ENCODE measurements around the gene DMWD.
A peak's percentile ranks its signal among the peaks of the same experiment; 100 is the strongest.

DMWD gene

DNA sequence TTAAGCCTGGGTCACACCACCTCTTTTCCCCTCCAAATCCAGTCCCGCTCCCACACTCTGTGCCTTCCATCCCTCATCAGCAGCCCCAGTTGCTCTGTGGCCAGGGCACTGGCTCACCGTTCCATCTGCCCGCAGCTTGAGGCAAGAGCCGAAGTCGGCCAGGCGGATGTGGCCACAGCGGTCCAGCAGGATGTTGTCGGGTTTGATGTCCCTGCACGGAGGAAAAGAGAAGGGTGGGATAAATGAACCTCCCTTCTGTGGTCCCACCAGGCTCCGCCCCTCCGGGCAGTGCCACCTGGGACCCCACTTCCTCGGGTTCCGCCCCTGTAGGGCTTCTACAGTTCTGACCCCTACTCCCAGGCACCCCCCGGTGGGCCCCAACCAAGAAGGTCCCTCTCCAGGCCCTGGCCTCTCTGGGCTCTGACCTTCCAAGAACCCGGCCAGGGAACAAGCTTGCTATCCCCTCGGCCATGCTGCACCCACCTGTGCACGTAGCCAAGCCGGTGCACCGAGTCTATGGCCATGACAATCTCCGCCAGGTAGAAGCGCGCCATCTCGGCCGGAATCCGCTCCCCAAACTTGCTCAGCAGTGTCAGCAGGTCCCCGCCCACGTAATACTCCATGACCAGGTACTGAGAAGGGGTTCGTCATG lies 14.5 kb downstream of the DMWD start:
- peaks cover 25 to 34% of the 10 kb centered on the region in 2 donors for H3K4me1 Mint-ChIP-seq
- no peak for ATAC-seq (replicated peaks)
- H3K27me3 Mint-ChIP-seq, result peaks cover 7 to 30% of the 10 kb centered on the region in 2 donors
- no peak overlapping the region for H3K27ac Mint-ChIP-seq
- peak overlapping the region in 1 of 2 donors; percentile 29 for H3K4me3 Mint-ChIP-seq
- no peak for DNase-seq
- H3K9me3 Mint-ChIP-seq, result no peaks in the 10 kb centered on the region
- H3K36me3 Mint-ChIP-seq, result peaks cover 20 to 34% of the 10 kb centered on the region in 2 donors

DNA sequence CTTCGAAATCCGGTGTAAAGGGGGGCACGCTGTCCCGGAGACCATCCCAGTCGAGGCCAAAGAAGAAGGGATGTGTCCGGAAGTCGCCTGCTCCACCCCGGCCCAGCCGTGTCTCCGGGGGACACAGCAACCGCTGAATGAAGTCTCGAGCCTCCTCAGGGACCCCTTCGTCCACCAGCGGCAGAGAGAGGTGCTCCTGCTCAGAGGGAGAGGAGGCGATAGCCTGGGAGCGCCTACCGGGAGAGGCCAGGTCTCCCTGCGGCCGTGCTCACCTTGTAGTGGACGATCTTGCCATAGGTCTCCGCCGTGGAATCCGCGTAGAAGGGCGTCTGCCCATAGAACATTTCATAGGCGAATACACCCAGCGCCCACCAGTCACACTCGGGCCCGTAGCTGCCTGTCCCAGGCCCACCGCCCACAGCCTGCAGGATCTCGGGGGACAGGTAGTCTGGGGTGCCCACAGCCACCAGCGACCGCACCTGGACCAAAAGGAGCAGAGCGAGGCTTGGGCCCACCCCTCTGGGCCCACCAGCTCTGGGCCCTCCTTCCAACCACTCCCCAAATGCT lies 15.2 kb downstream of the DMWD start:
- DNase-seq (no peak), ATAC-seq (replicated peaks) (no peak)
- Mint-ChIP-seq H3K4me3 (no peak overlapping the region), H3K36me3 (peaks cover 20 to 35% of the 10 kb centered on the region in 2 donors), H3K9me3 (no peaks in the 10 kb centered on the region), H3K27ac (no peak overlapping the region), H3K4me1 (peaks cover 27 to 40% of the 10 kb centered on the region in 2 donors), H3K27me3 (peaks cover 7 to 30% of the 10 kb centered on the region in 2 donors)

DNA sequence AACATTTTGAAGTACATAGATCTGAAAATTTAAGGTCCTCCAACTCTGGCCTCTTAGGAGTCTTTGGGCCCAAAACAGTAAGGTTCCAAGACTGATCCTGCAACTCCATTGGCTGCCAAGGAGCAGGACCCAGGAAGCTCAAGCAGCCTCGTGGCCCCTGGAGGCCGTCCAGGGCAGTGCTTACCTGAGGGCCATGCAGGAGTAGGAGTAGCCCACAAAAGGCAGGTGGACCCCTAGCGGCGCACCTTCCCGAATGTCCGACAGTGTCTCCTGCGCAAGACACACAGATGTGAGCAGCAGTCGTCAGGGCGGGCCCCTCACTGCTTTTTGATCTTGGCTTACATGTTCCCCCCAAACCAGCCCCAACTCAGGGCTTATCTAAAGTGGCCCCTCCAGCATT lies 17.9 kb downstream of the DMWD start:
- no peak overlapping the region for H3K4me3 Mint-ChIP-seq
- ATAC-seq (replicated peaks), result no peak
- no peak for DNase-seq
- H3K9me3 Mint-ChIP-seq, result no peaks in the 10 kb centered on the region
- peaks cover 27 to 47% of the 10 kb centered on the region in 2 donors for H3K4me1 Mint-ChIP-seq
- H3K27ac Mint-ChIP-seq, result no peak overlapping the region
- H3K36me3 Mint-ChIP-seq, result peaks cover 28 to 39% of the 10 kb centered on the region in 2 donors
- peaks cover 7 to 14% of the 10 kb centered on the region in 2 donors for H3K27me3 Mint-ChIP-seq

DNA sequence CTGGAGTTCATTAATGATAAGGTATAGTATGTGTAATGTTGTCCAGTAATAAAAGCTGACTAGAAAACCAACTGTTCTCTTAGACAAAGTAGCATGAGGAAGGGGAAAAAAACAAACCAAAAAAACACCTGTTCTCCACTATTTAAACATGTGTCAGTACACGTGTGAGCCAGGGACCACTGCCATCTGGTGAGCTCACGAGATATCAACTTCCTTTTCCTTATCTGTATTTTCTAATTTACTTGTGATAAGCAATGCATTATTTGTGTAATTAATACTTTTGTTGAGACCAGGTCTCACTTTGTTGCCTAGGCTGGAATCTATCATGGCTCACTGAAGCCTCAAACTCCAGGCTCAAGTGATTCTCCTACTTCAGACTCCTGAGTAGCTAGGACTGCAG lies 19.3 kb downstream of the DMWD start:
- H3K4me3 Mint-ChIP-seq, result no peak overlapping the region
- H3K27ac Mint-ChIP-seq, result no peak overlapping the region
- no peak for ATAC-seq (replicated peaks)
- no peaks in the 10 kb centered on the region for H3K9me3 Mint-ChIP-seq
- H3K27me3 Mint-ChIP-seq, result peaks cover 0 to under 1% of the 10 kb centered on the region in 2 donors
- no peak for DNase-seq
- H3K4me1 Mint-ChIP-seq, result peaks cover 20 to 44% of the 10 kb centered on the region in 2 donors
- peaks cover 26 to 29% of the 10 kb centered on the region in 2 donors for H3K36me3 Mint-ChIP-seq

DNA sequence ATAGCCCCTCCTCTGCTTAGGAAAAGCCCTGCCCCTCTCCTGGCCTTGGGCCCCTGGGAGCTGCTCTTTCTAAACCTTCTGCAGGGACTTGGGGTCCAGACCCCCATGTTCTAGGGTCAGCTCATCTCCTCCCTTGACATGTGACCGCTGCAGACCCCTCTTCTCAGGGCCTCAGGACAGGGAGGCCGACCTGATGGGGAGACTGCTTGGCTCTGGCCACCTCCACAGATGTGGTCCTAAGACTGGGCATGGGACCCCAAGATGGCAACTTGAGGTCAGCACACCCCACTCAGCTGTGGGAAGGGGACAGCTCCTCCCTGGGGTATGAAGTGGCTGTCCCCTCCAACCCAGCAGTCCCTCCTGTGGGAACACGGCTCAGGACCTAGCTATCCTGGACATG lies 19.7 kb downstream of the DMWD start:
- no peak overlapping the region for H3K4me3 Mint-ChIP-seq
- no peak for DNase-seq
- peaks cover 24 to 25% of the 10 kb centered on the region in 2 donors for H3K36me3 Mint-ChIP-seq
- ATAC-seq (replicated peaks), result no peak
- H3K9me3 Mint-ChIP-seq, result no peaks in the 10 kb centered on the region
- H3K27me3 Mint-ChIP-seq, result no peaks in the 10 kb centered on the region
- no peak overlapping the region for H3K27ac Mint-ChIP-seq
- peaks cover 19 to 44% of the 10 kb centered on the region in 2 donors for H3K4me1 Mint-ChIP-seq

DNA sequence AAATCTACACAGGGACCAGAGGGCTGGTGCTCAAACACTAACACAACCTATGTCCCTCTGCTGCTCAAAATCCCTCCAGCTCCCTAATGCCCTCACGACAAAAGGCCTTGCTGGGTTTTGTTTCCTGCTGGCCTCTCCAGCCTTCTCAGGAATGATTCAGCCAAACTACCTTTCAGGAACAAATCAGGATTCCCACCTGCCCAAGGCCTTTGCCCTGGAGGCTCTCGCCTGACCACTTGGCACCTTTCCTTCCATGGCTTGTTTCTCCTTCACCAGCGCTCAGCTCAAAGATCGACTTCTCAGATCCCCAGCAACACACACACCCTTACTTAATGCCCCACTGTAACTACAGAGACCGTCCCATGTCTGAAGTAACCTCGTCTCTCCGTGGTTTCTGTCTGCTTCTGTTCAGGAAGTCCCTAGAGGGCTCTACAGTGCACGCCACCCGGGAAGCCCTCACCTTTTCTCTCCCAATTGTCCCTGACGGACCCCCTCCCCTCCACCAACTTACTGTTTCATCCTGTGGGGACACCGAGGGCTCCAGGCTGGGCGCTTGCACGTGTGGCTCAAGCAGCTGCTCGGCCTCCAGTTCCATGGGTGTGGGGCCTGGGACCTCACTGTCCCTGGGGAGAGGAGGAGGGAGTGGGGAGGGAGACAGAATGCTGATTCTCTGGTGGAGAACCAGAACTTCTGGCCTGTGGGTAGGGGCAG lies 20.4 kb downstream of the DMWD start:
- ATAC-seq (replicated peaks) (no peak), DNase-seq (no peak)
- H3K27ac Mint-ChIP-seq, result no peak overlapping the region
- peaks cover 20% of the 10 kb centered on the region in 2 donors for H3K36me3 Mint-ChIP-seq
- H3K4me1 Mint-ChIP-seq, result peaks cover 21 to 50% of the 10 kb centered on the region in 2 donors
- H3K27me3 Mint-ChIP-seq, result peaks cover 3 to 5% of the 10 kb centered on the region in 2 donors
- no peak overlapping the region for H3K4me3 Mint-ChIP-seq
- no peaks in the 10 kb centered on the region for H3K9me3 Mint-ChIP-seq

DNA sequence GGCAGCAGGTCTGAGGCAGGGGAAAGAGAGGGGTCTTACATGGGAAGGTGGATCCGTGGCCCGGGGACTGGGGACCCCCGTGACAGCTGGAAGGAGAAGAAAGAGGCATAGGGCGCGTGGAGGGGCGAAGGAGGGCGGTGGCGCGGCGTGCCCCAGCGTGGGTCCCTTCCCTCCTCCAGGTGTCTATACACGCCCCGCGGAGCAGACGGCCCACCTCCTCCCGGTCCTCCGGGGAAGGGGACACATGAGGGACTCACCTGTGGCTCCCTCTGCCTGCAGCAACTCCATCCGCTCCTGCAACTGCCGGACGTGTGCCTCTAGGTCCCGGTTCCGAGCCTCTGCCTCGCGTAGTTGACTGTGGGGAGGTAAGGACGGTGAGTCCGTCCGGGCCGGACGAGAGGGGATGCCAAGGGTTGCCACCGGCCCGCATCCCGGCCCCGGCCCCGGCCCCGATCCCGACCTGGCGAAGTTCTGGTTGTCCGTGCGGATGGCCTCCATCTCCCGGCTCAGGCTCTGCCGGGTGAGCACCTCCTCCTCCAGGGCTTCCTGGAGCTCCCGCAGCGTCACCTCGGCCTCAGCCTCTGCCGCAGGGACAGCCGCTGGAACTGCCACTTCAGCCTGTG lies 21.2 kb downstream of the DMWD start:
- Mint-ChIP-seq H3K36me3 (peaks cover 11 to 13% of the 10 kb centered on the region in 2 donors), H3K9me3 (no peaks in the 10 kb centered on the region), H3K27me3 (peaks cover 7 to 9% of the 10 kb centered on the region in 2 donors), H3K4me3 (peak overlapping the region in 1 of 2 donors; percentile 9), H3K27ac (peak overlapping the region; percentile 51), H3K4me1 (peaks cover 22 to 53% of the 10 kb centered on the region in 2 donors)
- ATAC-seq (replicated peaks) (no peak), DNase-seq (no peak)

DNA sequence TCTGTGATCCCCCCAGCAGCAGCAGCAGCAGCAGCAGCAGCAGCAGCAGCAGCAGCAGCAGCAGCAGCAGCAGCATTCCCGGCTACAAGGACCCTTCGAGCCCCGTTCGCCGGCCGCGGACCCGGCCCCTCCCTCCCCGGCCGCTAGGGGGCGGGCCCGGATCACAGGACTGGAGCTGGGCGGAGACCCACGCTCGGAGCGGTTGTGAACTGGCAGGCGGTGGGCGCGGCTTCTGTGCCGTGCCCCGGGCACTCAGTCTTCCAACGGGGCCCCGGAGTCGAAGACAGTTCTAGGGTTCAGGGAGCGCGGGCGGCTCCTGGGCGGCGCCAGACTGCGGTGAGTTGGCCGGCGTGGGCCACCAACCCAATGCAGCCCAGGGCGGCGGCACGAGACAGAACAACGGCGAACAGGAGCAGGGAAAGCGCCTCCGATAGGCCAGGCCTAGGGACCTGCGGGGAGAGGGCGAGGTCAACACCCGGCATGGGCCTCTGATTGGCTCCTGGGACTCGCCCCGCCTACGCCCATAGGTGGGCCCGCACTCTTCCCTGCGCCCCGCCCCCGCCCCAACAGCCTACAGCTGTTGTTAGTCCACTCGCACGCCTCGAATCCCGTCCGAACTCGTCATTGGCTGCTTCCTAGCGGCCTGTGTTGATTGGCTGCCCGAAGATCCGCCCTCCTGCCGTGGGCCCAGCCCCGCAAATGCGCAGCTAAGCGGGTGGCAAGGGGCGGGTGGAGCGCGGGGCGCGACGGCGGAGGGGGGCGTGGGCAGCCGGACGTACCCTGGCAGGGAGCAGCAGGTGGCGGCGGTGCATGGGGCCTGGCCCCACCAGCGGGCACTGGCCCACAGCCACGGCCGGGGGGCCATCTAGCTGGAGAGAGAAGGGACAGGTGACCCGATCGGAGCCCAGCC lies 22.2 kb downstream of the DMWD start:
- Mint-ChIP-seq H3K27ac (peak overlapping the region; percentile 75), H3K36me3 (peaks cover 10 to 13% of the 10 kb centered on the region in 2 donors), H3K27me3 (peaks cover 16 to 19% of the 10 kb centered on the region in 2 donors), H3K4me1 (peaks cover 24 to 53% of the 10 kb centered on the region in 2 donors), H3K9me3 (no peaks in the 10 kb centered on the region), H3K4me3 (peak overlapping the region; percentile 84 to 96)
- peak; percentile 83 for DNase-seq
- ATAC-seq (replicated peaks), result peak; percentile 75 to 79

DNA sequence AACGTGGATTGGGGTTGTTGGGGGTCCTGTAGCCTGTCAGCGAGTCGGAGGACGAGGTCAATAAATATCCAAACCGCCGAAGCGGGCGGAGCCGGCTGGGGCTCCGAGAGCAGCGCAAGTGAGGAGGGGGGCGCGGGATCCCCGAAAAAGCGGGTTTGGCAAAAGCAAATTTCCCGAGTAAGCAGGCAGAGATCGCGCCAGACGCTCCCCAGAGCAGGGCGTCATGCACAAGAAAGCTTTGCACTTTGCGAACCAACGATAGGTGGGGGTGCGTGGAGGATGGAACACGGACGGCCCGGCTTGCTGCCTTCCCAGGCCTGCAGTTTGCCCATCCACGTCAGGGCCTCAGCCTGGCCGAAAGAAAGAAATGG lies 22.8 kb downstream of the DMWD start:
- Mint-ChIP-seq H3K4me3 (peak overlapping the region; percentile 84 to 96), H3K27me3 (peaks cover 20 to 25% of the 10 kb centered on the region in 2 donors), H3K36me3 (peaks cover 10 to 13% of the 10 kb centered on the region in 2 donors), H3K27ac (peak overlapping the region; percentile 75), H3K4me1 (peaks cover 24 to 53% of the 10 kb centered on the region in 2 donors), H3K9me3 (no peaks in the 10 kb centered on the region)
- DNase-seq (no peak), ATAC-seq (replicated peaks) (peak; percentile 46 to 49)

DNA sequence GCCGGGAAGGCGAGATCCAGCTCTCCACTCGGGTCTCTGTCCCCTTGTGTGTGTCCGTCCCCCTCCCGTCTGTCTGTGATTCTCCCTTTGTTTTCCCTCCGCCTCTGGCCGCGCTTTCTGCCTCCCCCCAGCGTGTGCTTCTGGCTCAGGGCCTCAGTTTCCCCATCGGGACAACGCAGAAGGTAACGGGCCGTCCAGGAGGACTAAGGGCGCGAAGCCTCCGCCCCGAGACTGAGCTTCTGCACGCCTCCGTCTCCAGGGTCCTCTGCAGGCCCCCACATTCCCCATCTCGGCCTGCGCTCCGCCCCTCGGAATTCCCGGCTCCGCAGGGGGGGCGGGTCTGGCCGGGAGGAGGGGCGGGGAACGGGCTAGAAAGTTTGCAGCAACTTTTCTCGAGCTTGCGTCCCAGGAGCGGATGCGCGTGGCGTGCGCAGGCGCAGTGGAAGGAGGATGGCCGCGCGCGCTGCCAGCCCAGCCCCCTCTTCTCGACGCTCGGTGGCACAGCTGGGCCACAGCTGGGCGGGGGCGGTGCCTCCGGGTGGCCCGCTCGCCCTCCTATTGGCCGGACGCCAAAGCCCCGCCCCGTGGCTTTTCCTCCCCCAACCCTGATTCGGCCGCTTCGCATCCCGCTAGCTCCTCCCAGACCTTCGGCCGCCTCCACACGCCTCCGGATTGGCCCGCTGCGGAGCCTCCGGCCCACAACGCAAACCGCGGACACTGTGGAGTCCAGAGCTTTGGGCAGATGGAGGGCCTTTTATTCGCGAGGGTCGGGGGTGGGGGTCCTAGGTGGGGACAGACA lies 23.5 kb downstream of the DMWD start, which contains the start of gene SIX5:
Gene SIX5 (minus strand): TSS at position 269 of the 799 bp plus-strand sequence. CDS start 408 bp downstream, outside the sequence.
- peak within 1 kb of the TSS; percentile 84 to 96 for H3K4me3 Mint-ChIP-seq
- peaks cover 10 to 12% of the 10 kb centered on the region in 2 donors for H3K36me3 Mint-ChIP-seq
- DNase-seq (peak; percentile 95), ATAC-seq (replicated peaks) (peak; percentile 68 to 77)
- peaks cover 25 to 30% of the 10 kb centered on the region in 2 donors for H3K27me3 Mint-ChIP-seq
- H3K27ac Mint-ChIP-seq, result peak within 1 kb of the TSS; percentile 79
- no peaks in the 10 kb centered on the region for H3K9me3 Mint-ChIP-seq
- H3K4me1 Mint-ChIP-seq, result peaks cover 24 to 53% of the 10 kb centered on the region in 2 donors

DNA sequence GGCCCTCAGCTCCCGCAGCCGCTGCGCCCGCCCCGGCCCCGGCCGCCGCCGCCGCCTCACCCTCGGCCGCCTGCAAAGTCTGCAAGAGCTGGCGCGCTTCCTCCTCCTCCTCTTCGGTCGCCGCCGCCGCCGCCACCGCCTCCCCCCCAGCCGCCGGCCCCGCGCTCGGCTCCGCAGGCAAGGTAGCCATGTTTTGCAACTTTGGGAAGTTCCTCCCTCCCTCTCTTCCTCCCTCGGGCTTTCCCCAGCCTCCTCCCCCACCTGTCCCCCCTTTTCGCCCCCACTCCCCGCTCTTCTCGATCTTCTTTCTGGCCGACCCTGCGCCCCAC lies 24.0 kb downstream of the DMWD start:
- peak overlapping the region; percentile 84 to 96 for H3K4me3 Mint-ChIP-seq
- DNase-seq (peak; percentile 36), ATAC-seq (replicated peaks) (no peak)
- H3K9me3 Mint-ChIP-seq, result no peaks in the 10 kb centered on the region
- H3K27ac Mint-ChIP-seq, result peak overlapping the region; percentile 73
- H3K4me1 Mint-ChIP-seq, result peaks cover 24 to 53% of the 10 kb centered on the region in 2 donors
- H3K36me3 Mint-ChIP-seq, result peaks cover 10 to 12% of the 10 kb centered on the region in 2 donors
- peaks cover 25 to 30% of the 10 kb centered on the region in 2 donors for H3K27me3 Mint-ChIP-seq

DNA sequence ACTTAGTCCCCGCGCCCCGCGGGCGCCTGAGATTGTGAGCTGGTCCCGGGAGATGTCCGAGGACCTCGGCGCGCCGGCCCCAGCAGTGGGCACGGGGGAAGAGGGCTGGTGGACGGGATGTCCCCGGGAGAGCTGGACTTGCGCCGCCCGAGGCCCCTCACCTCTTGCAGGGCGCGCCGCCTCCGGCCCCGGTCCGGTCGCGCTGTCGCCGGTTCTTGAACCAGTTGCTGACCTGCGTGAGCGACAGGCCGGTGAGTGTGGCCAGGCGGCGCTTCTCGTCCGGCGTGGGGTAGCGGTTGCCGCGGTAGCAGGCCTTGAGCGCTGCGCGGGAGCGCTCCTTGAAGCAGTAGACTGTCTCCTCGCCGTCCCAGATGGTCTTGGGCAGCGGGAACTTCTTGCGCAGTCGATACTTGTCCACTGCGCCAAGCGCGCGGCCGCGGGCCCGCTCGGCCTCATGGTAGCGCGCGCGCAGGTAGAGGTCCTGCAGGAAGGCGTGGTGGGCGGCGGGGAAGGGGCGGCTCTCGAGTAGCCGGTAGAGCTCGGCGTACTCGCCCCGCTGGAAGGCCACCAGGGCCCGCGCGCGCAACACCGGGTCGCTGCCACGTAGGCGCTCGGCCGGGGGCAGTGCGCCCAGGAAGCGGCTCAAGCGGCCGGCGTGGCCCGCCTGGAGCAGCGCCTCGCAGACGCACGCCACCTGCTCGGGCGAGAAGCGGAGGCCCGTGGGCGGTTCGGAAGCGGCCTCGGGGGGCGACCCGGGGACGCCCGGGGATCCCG lies 24.6 kb downstream of the DMWD start:
- no peak for DNase-seq
- Mint-ChIP-seq H3K27me3 (peaks cover 25 to 30% of the 10 kb centered on the region in 2 donors), H3K27ac (no peak overlapping the region), H3K36me3 (peaks cover 7 to 12% of the 10 kb centered on the region in 2 donors), H3K4me3 (peak overlapping the region; percentile 78), H3K9me3 (no peaks in the 10 kb centered on the region), H3K4me1 (peaks cover 24 to 50% of the 10 kb centered on the region in 2 donors)
- ATAC-seq (replicated peaks), result peak in 1 of 2 donors; percentile 1
